B cell (primary cell): ENCODE results near the gene COMMD4.

Source experiments
- CTCF ChIP-seq: fragments of 200-600 bp; IDR thresholded peaks from one replicate; pipeline ENCODE4 v1.8.0; 2022; ENCODE audit warnings: antibody characterized with exemption, mild to moderate bottlenecking
- EZH2 ChIP-seq: IDR thresholded peaks from 2 replicates; pipeline ENCODE4 v1.6.1; 2012; ENCODE audit warnings: borderline replicate concordance, low read depth, mild to moderate bottlenecking, moderate library complexity, low read length; ENCODE audit not compliant: insufficient read depth, poor library complexity, severe bottlenecking

- TF ChIP-seq CTCF (no peak), EZH2 (no peak)
Measured at GRCh38 chr15:75361361-75361988, 25.6 kb downstream of the COMMD4 start.
